IMR-90 (cell line): ENCODE data around the gene IGF2BP1. TPM values are rescaled to one million over a fixed set of nuclear protein-coding genes. Genes with fewer than 3 reads are reported as not detected.
A peak's percentile ranks its signal among the peaks of the same experiment; 100 is the strongest.

Experiments used
- ATAC-seq: fragments of 200-7000 bp; cut with Tn5 transposase; 2 replicates; pipeline ENCODE4 v1.9.1; 2020; ENCODE audit warnings: low read depth, mild to moderate bottlenecking, moderate library complexity
- BruUV-seq: library from RNA; stranded (reverse); fragments of 400-500 nt; replicated peaks from 2 replicates; lab custom pipeline; 2021; lab: Mats Ljungman, UMichigan
- CTCF ChIA-PET: fragments of 300-600 bp; formaldehyde crosslinking; extraction: SDS; loops from one replicate; lab custom pipeline; 2021; ENCODE audit warnings: antibody characterized with exemption; lab: Yijun Ruan, JAX
- POLR2A ChIA-PET: fragments of 300-600 bp; sonication (Branson Sonifier 250); formaldehyde crosslinking; loops from one replicate; lab custom pipeline; 2022; ENCODE audit warnings: antibody characterized with exemption; ENCODE audit not compliant: unreplicated experiment; lab: Charles Lee
- DNase-seq: peaks from one replicate; pipeline ENCODE4 v3.0.0; 2013
- H2AFZ ChIP-seq: replicated peaks from 2 replicates; pipeline ENCODE3; 2013; ENCODE audit warnings: low read length, mild to moderate bottlenecking; ENCODE audit not compliant: poor library complexity
- H2AK5ac ChIP-seq: 2 replicates; pipeline ENCODE4 v1.6.1; 2013; ENCODE audit warnings: low read depth, low read length, inconsistent platforms
- H2AK9ac ChIP-seq: replicated peaks from 2 replicates; pipeline ENCODE3; 2013; ENCODE audit warnings: mild to moderate bottlenecking, low read depth, low read length, moderate library complexity; ENCODE audit not compliant: poor library complexity
- H2BK120ac ChIP-seq: 2 replicates; pipeline ENCODE4 v1.6.1; 2013; ENCODE audit warnings: low read depth, low read length, inconsistent platforms
- H2BK15ac ChIP-seq: 3 replicates; pipeline ENCODE4 v1.6.1; 2013; ENCODE audit warnings: low read depth, low read length, inconsistent platforms
- H2BK20ac ChIP-seq: 2 replicates; pipeline ENCODE4 v1.6.1; 2013; ENCODE audit warnings: low read depth, mild to moderate bottlenecking, inconsistent platforms, low read length, moderate library complexity
- H2BK5ac ChIP-seq: 2 replicates; pipeline ENCODE4 v1.6.1; 2013; ENCODE audit warnings: mild to moderate bottlenecking, low read depth, low read length, inconsistent platforms; ENCODE audit not compliant: poor library complexity, severe bottlenecking
- H3K14ac ChIP-seq: replicated peaks from 2 replicates; pipeline ENCODE4 v1.6.1; 2013; ENCODE audit warnings: low read depth, low read length, inconsistent platforms
- H3K18ac ChIP-seq: 2 replicates; pipeline ENCODE4 v1.6.1; 2013; ENCODE audit warnings: low read depth, low read length, control low read depth
- H3K23ac ChIP-seq: 2 replicates; pipeline ENCODE4 v1.6.1; 2013; ENCODE audit warnings: low read depth, low read length, inconsistent platforms
- H3K27ac ChIP-seq: 2 replicates; pipeline ENCODE4 v1.5.1; 2013; ENCODE audit warnings: mild to moderate bottlenecking, control low read depth, low read length; ENCODE audit not compliant: insufficient read depth
- H3K27me3 ChIP-seq: 2 replicates; pipeline ENCODE4 v1.6.1; 2013; ENCODE audit warnings: low read length; ENCODE audit not compliant: control insufficient read depth, insufficient read depth
- H3K36me3 ChIP-seq: 2 replicates; pipeline ENCODE4 v1.6.1; 2013; ENCODE audit warnings: low read length, mixed read lengths; ENCODE audit not compliant: control insufficient read depth, insufficient read depth
- H3K4ac ChIP-seq: 2 replicates; pipeline ENCODE4 v1.6.1; 2013; ENCODE audit warnings: low read depth, low read length, inconsistent platforms
- H3K4me1 ChIP-seq: 2 replicates; pipeline ENCODE4 v1.6.1; 2013; ENCODE audit warnings: low read length, mixed read lengths; ENCODE audit not compliant: control insufficient read depth, insufficient read depth
- H3K4me2 ChIP-seq: 2 replicates; pipeline ENCODE4 v1.6.1; 2013; ENCODE audit warnings: low read depth, mild to moderate bottlenecking, control low read depth, low read length, moderate library complexity
- H3K4me3 ChIP-seq: 2 replicates; pipeline ENCODE4 v1.5.1; 2013; ENCODE audit warnings: low read depth, mild to moderate bottlenecking, control low read depth, low read length, moderate library complexity; ENCODE audit not compliant: insufficient read depth
- H3K56ac ChIP-seq: 2 replicates; pipeline ENCODE4 v1.6.1; 2013; ENCODE audit warnings: low read length, inconsistent platforms; ENCODE audit not compliant: insufficient read depth; ENCODE audit errors: extremely low read depth
- H3K79me1 ChIP-seq, 2 experiments: 2 replicates each; pipeline ENCODE4 v1.6.1; 2013; ENCODE audit warnings: low read length in 2 of 2, inconsistent platforms in 1 of 2, low read depth in 1 of 2
- H3K9ac ChIP-seq: 2 replicates; pipeline ENCODE4 v1.6.1; 2013; ENCODE audit warnings: low read depth, low read length, control low read depth
- H3K9me1 ChIP-seq: 2 replicates; pipeline ENCODE4 v1.6.1; 2013; ENCODE audit warnings: low read length, inconsistent platforms; ENCODE audit not compliant: insufficient read depth
- H3K9me3 ChIP-seq: 2 replicates; pipeline ENCODE4 v1.6.1; 2013; ENCODE audit warnings: low read length; ENCODE audit not compliant: control insufficient read depth, insufficient read depth
- H4K20me1 ChIP-seq: 2 replicates; pipeline ENCODE4 v1.6.1; 2013; ENCODE audit warnings: low read length, inconsistent platforms; ENCODE audit not compliant: insufficient read depth
- H4K5ac ChIP-seq: 2 replicates; pipeline ENCODE4 v1.6.1; 2013; ENCODE audit warnings: mild to moderate bottlenecking, low read depth, low read length, control low read depth
- H4K8ac ChIP-seq, 2 experiments: 2 replicates each; pipeline ENCODE4 v1.6.1; 2013; ENCODE audit warnings: low read depth in 2 of 2, low read length in 2 of 2, control low read depth in 1 of 2, inconsistent platforms in 1 of 2
- H4K91ac ChIP-seq: 2 replicates; pipeline ENCODE4 v1.6.1; 2013; ENCODE audit warnings: low read depth, low read length, inconsistent platforms; ENCODE audit not compliant: insufficient read depth
- BHLHE40 ChIP-seq: fragments of 150-350 bp; IDR thresholded peaks from 2 replicates; pipeline ENCODE4 v1.6.1; 2016; ENCODE audit warnings: mild to moderate bottlenecking, low read depth, low read length
- CEBPB ChIP-seq: IDR thresholded peaks from 2 replicates; pipeline ENCODE4 v1.6.1; 2012; ENCODE audit warnings: low read depth, low read length, improper control_type of control experiment
- CHD1 ChIP-seq: IDR thresholded peaks from 2 replicates; pipeline ENCODE4 v1.6.1; 2012; ENCODE audit warnings: low read depth, low read length, improper control_type of control experiment
- FOS ChIP-seq: fragments of 150-350 bp; IDR thresholded peaks from 2 replicates; pipeline ENCODE4 v1.6.1; 2016; ENCODE audit warnings: low read depth, low read length
- MAFK ChIP-seq: IDR thresholded peaks from 2 replicates; pipeline ENCODE4 v1.6.1; 2012; ENCODE audit warnings: low read depth, low read length, improper control_type of control experiment
- MAZ ChIP-seq: IDR thresholded peaks from 2 replicates; pipeline ENCODE4 v1.6.1; 2012; ENCODE audit warnings: low read depth, mild to moderate bottlenecking, low read length, improper control_type of control experiment, moderate library complexity, borderline replicate concordance
- MXI1 ChIP-seq: IDR thresholded peaks from 2 replicates; pipeline ENCODE4 v1.6.1; 2012; ENCODE audit warnings: low read depth, mild to moderate bottlenecking, low read length, moderate library complexity, borderline replicate concordance
- NFE2L2 ChIP-seq: fragments of 150-350 bp; IDR thresholded peaks from 2 replicates; pipeline ENCODE4 v1.6.1; 2016; ENCODE audit warnings: low read depth, mild to moderate bottlenecking, low read length
- POLR2A ChIP-seq: IDR thresholded peaks from 2 replicates; pipeline ENCODE4 v1.6.1; 2012; ENCODE audit warnings: mild to moderate bottlenecking, low read depth, low read length
- RAD21 ChIP-seq: IDR thresholded peaks from 2 replicates; pipeline ENCODE4 v1.6.1; 2012; ENCODE audit warnings: low read length, improper control_type of control experiment
- RCOR1 ChIP-seq: IDR thresholded peaks from 2 replicates; pipeline ENCODE4 v1.6.1; 2012; ENCODE audit warnings: mild to moderate bottlenecking, low read length, improper control_type of control experiment; ENCODE audit not compliant: insufficient replicate concordance
- RFX5 ChIP-seq: IDR thresholded peaks from 2 replicates; pipeline ENCODE4 v1.8.0; 2012; ENCODE audit warnings: low read depth, mild to moderate bottlenecking, low read length, moderate library complexity
- SMC3 ChIP-seq: fragments of 150-350 bp; IDR thresholded peaks from 2 replicates; pipeline ENCODE4 v1.6.1; 2016; ENCODE audit warnings: low read depth, mild to moderate bottlenecking, antibody characterized with exemption, low read length, moderate library complexity
- WGBS, 2 experiments: methylation state at CpG; one replicate each; pipeline versions ENCODE4 v1.1.5 to v1.1.7; 2013; ENCODE audit warnings: missing lambda C conversion rate in 2 of 2; ENCODE audit not compliant: insufficient read length in 1 of 2; ENCODE audit errors: extremely low coverage in 2 of 2; 5-methylcytosine and 5-hydroxymethylcytosine counted together
- dilution Hi-C: fragments of 300-500 bp; cut with HindIII; formaldehyde crosslinking; loops from one replicate; pipeline ENCODE4 v1.14.3; 2018; ENCODE audit warnings: low sequenced_read_pairs; ENCODE audit not compliant: unreplicated experiment
- in situ Hi-C: fragments of 300-500 bp; cut with MboI; formaldehyde crosslinking; loops from 3 replicates; pipeline ENCODE4 v1.14.3; 2019; ENCODE audit warnings: low sequenced_read_pairs, inconsistent platforms, mixed read lengths
- intact Hi-C: fragments of 100-400 bp; cut with micrococcal nuclease; formaldehyde crosslinking; loops from 2 replicates; pipeline ENCODE4 v1.10.0; 2022
- polyA plus RNA-seq, 3 experiments: library from polyadenylated mRNA; depleted of rRNA; stranded (reverse); fragments of >200 nt; gene quantifications; 2 replicates each; pipeline ENCODE4 v1.2.3, GENCODE V29; 2012; ENCODE audit warnings: low replicate concordance in 1 of 3
- total RNA-seq: library from RNA; depleted of rRNA; stranded (reverse); fragments of >200 nt; gene quantifications from 2 replicates; pipeline ENCODE4 v1.2.3, GENCODE V29; 2012
- TF ChIP-seq, protein P1 (sequence below): fragments of 150-350 bp; IDR thresholded peaks from 2 replicates; pipeline ENCODE4 v1.6.1; 2017; ENCODE audit warnings: mild to moderate bottlenecking, antibody characterized with exemption, low read length, low read depth
- TF ChIP-seq, protein P2 (sequence below): conservative IDR thresholded peaks from 2 replicates; pipeline ENCODE4 v1.5.1; 2012; ENCODE audit warnings: mild to moderate bottlenecking, low read depth, low read length, improper control_type of control experiment
- TF ChIP-seq, protein P3 (sequence below): fragments of 150-350 bp; IDR thresholded peaks from 2 replicates; pipeline ENCODE4 v1.6.1; 2016; ENCODE audit warnings: low read depth, mild to moderate bottlenecking, low read length, moderate library complexity, borderline replicate concordance

Gene IGF2BP1
- total and polyA plus RNA-seq, 2 of the 4 experiments (the other 2 are of a cell fraction): 10.2 to 13.1 TPM

DNA sequence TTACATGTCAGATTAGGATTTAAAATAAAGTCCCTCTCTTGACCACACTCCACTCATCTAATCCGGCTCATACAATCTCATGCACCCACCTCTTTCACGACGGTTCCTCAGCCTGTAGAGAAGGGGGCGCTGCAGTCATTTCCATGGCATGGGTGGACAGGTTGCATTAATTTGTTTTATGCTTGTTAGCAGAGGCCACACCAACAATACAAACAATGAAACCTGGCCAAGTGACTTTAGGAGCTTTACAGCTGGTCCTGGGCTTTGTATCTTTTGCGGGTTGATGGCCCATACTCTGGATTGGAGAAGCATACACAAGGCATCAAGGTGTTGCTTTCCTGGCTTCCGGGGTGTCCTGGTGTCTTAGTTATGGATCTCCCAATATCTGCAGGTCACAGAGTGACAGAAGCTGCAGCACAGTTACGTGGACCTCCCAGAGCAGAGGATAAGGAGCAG, 42.9 kb upstream of the IGF2BP1 start:
- ATAC-seq: peak; percentile 79
- Histone ChIP-seq H2AFZ (peak overlapping the region; percentile 24), H2BK20ac (0 out of 2 replicates have a peak overlapping the region, but pooled peaks have one; percentile 13), H2BK15ac (no peak overlapping the region), H3K27me3 (no peaks in the 10 kb centered on the region), H2BK120ac (no peak overlapping the region), H3K4me3 (no peak overlapping the region), H2BK5ac (no peak overlapping the region), H3K23ac (no peak overlapping the region), H4K8ac (no peak overlapping the region), H4K5ac (no peak overlapping the region), H3K14ac (no peak overlapping the region), H3K4ac (no peak overlapping the region), H3K9me3 (no peaks in the 10 kb centered on the region), H2AK9ac (no peak overlapping the region), H3K18ac (no peak overlapping the region), H4K91ac (no peak overlapping the region), H3K4me1 (peaks cover 3% of the 10 kb centered on the region; the same call in 1 of the 2 replicates), H3K9me1 (0 out of 2 replicates have a peak, but pooled peaks cover 6% of the 10 kb centered on the region), H3K4me2 (no peak overlapping the region), H3K56ac (no peak overlapping the region), H3K79me1 (no peaks in the 10 kb centered on the region), H2AK5ac (peak overlapping the region; percentile 29; the same call in 1 of the 2 replicates), H4K20me1 (no peaks in the 10 kb centered on the region), H3K27ac (no peak overlapping the region), H3K36me3 (no peaks in the 10 kb centered on the region), H3K9ac (no peak overlapping the region)
- TF ChIP-seq RAD21: peak; percentile 77
- TF ChIP-seq MAFK: no peak
- TF ChIP-seq MAZ: no peak
- TF ChIP-seq CHD1: no peak
- no peak for TF ChIP-seq FOS
- TF ChIP-seq, protein P1, sequence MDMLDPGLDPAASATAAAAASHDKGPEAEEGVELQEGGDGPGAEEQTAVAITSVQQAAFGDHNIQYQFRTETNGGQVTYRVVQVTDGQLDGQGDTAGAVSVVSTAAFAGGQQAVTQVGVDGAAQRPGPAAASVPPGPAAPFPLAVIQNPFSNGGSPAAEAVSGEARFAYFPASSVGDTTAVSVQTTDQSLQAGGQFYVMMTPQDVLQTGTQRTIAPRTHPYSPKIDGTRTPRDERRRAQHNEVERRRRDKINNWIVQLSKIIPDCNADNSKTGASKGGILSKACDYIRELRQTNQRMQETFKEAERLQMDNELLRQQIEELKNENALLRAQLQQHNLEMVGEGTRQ: no peak
- TF ChIP-seq, protein P2, sequence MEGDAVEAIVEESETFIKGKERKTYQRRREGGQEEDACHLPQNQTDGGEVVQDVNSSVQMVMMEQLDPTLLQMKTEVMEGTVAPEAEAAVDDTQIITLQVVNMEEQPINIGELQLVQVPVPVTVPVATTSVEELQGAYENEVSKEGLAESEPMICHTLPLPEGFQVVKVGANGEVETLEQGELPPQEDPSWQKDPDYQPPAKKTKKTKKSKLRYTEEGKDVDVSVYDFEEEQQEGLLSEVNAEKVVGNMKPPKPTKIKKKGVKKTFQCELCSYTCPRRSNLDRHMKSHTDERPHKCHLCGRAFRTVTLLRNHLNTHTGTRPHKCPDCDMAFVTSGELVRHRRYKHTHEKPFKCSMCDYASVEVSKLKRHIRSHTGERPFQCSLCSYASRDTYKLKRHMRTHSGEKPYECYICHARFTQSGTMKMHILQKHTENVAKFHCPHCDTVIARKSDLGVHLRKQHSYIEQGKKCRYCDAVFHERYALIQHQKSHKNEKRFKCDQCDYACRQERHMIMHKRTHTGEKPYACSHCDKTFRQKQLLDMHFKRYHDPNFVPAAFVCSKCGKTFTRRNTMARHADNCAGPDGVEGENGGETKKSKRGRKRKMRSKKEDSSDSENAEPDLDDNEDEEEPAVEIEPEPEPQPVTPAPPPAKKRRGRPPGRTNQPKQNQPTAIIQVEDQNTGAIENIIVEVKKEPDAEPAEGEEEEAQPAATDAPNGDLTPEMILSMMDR: peak; percentile 69
- TF ChIP-seq RFX5: no peak
- TF ChIP-seq BHLHE40: no peak
- peak; percentile 84 for TF ChIP-seq SMC3
- TF ChIP-seq, protein P3, sequence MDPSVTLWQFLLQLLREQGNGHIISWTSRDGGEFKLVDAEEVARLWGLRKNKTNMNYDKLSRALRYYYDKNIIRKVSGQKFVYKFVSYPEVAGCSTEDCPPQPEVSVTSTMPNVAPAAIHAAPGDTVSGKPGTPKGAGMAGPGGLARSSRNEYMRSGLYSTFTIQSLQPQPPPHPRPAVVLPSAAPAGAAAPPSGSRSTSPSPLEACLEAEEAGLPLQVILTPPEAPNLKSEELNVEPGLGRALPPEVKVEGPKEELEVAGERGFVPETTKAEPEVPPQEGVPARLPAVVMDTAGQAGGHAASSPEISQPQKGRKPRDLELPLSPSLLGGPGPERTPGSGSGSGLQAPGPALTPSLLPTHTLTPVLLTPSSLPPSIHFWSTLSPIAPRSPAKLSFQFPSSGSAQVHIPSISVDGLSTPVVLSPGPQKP: no peak
- TF ChIP-seq RCOR1: no peak
- no peak for TF ChIP-seq POLR2A
- no peak for TF ChIP-seq NFE2L2
- TF ChIP-seq CEBPB: no peak
- TF ChIP-seq MXI1: no peak
- ChIA-PET POLR2A (no interaction called here), CTCF (interaction anchor here (0.6 to 2.2 kb wide), 7 partner anchors 9 to 102 kb away, joined by 3 to 9 read pairs (median 3); partner anchors contain the start of gene IGF2BP1)
- 50% methylated on average over 1 of the region's 7 CpGs; no CpG with 5 or more reads in 1 of the 2 experiments for whole genome bisulfite sequencing, 2 experiments
- intact Hi-C loops: loop anchor here (1.0 kb wide), 1 partner anchor 78 kb away; no protein-coding TSS in a partner anchor
- dilution Hi-C loops: no loop called here
- in situ Hi-C loops: no loop called here
- DNase-seq: peak; percentile 49
- no TSS peak for BruUV-seq
